ENCODE results near the gene PDE6B.

DNA sequence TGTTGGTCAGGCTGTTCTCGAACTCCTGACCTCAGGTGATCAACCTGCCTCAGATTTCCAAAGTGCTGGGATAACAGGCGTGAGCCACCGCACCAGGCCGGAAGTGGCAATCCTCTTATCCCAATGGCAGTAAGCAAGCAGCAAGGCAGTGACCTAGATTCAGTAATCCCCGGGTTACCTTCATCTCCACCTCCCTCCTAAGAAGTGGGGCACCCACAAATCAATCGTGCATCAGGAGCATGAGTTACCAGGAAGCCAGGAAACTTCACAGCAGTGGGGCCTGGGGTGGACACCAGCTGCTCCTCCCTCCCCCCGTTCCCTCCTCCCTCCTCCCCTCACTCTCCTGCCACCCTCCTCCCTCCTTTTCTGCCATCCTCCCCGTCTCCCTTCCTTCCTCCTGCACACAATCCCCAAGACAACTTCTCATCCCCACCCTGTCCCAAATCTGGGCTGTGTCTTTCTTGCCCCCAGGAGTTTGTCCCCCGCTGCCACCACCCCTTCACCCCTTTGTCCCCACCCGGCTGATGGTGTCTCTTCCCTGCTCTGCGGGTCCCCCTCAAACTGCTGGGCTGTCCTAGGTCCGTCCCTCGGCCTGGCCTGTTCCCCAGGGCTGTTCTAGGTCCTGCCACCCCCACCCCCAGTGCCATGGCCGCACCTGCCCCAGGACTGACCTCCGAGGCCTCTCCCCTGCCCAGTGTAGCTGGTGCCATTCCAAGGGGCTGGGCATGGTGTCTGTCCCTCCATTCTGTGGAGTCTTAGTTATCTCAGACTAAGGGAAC is 2.2 kb downstream of the PDE6B start:
- no peak for TF ChIP-seq CTCF (conservative IDR thresholded peaks at IDR 0.05; ENCODE audit: low read depth, low read length)
- no peak for TF ChIP-seq EZH2 (IDR thresholded peaks at IDR 0.05; ENCODE audit: low read length, unreplicated experiment)
- TF ChIP-seq EZH2phosphoT487 (IDR thresholded peaks at IDR 0.05; ENCODE audit: borderline replicate concordance, low read length): no peak

Measured in PC-3 (cell line).